ENCODE data around the gene DACH1. TPM values are rescaled to one million over a fixed set of nuclear protein-coding genes. Genes with fewer than 3 reads are reported as not detected.

Gene DACH1
- total RNA-seq, 1 donor from 2014 or later: 1.2 TPM

DNA sequence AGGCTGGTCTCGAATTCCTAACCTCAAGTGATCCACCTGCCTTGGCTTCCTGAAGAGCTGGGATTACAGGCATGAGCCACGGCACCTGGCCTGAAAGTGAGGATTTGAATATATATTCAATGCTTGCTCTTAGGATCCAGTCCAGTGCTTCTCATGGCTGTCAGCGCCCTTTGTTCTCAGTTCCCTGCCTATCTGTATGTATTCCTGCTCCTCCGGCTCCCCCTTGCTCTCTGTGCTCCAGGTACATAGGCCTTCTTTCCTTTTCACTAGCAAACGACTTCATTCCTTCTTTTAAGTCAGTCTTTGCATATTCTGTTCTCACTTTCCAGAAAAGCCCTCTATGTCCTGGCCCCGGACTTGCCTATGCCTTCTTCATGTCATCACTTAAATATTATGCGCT is 232.8 kb downstream of the DACH1 start:
- H3K27me3 ChIP-seq (ENCODE audit: control insufficient read depth, insufficient read depth, low read length): no peaks in the 10 kb centered on the region
- no peak for TF ChIP-seq CTCF (IDR thresholded peaks at IDR 0.05; ENCODE audit: insufficient read depth, low read length, poor library complexity, severe bottlenecking)
- no peaks in the 10 kb centered on the region for H3K36me3 ChIP-seq (ENCODE audit: control insufficient read depth, insufficient read depth, low read length)
- no peak overlapping the region for H3K4me3 ChIP-seq (ENCODE audit: low read depth, low read length)
- no peak for DNase-seq (ENCODE audit: low read depth)

DNA sequence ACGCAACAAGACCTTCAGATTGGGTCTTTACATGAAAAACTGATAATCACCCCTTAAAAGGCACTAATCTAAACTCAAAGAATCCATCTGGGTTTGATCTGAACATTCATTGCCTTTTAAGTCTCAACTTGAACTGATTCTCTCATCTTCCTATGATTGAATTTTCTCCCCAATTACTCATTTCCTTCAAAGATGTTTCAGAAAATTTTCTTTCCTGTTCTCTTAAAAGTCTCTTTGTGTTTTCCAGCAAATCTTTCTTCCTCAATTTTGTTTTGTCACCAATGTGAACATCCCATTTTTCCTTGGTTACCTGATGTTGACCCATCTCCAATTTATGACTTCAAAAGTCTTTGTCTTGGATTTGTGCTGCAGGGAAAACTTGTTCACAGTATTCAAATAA is 234.3 kb downstream of the DACH1 start:
- H3K36me3 ChIP-seq (ENCODE audit: control insufficient read depth, insufficient read depth, low read length): no peaks in the 10 kb centered on the region
- no peaks in the 10 kb centered on the region for H3K27me3 ChIP-seq (ENCODE audit: control insufficient read depth, insufficient read depth, low read length)
- DNase-seq (ENCODE audit: low read depth): no peak
- no peak overlapping the region for H3K4me3 ChIP-seq (ENCODE audit: low read depth, low read length)
- TF ChIP-seq CTCF (IDR thresholded peaks at IDR 0.05; ENCODE audit: insufficient read depth, low read length, poor library complexity, severe bottlenecking): no peak

DNA sequence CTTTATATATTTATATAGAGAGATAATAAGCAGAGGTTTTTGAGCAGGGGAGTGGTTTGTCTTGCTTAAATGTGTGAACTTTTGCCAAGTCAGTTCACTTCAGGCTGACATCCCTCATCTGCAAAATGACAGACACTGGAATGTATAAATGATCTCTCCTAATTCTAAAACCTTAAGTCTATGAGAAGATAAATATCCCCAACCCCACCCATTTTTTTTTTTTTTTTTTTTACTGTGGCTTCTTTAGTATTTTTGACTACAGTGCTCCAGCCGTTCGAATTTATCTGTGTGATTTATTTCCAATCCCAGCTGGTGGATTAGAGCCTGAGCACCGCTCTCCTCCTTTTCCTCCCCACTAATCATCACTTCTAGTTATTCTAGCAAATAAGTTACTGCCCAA is 234.8 kb downstream of the DACH1 start:
- no peaks in the 10 kb centered on the region for H3K36me3 ChIP-seq (ENCODE audit: control insufficient read depth, insufficient read depth, low read length)
- H3K4me3 ChIP-seq (ENCODE audit: low read depth, low read length): no peak overlapping the region
- no peaks in the 10 kb centered on the region for H3K27me3 ChIP-seq (ENCODE audit: control insufficient read depth, insufficient read depth, low read length)
- no peak for TF ChIP-seq CTCF (IDR thresholded peaks at IDR 0.05; ENCODE audit: insufficient read depth, low read length, poor library complexity, severe bottlenecking)
- DNase-seq (ENCODE audit: low read depth): no peak

GRCh38 chr13:71629167-71629566 is 237.8 kb downstream of the DACH1 start:
- Histone ChIP-seq H3K36me3 (ENCODE audit: control insufficient read depth, insufficient read depth, low read length) (no peaks in the 10 kb centered on the region), H3K4me3 (ENCODE audit: low read depth, low read length) (no peak overlapping the region), H3K27me3 (ENCODE audit: control insufficient read depth, insufficient read depth, low read length) (no peaks in the 10 kb centered on the region)
- DNase-seq (ENCODE audit: low read depth): no peak
- TF ChIP-seq CTCF (IDR thresholded peaks at IDR 0.05; ENCODE audit: insufficient read depth, low read length, poor library complexity, severe bottlenecking): no peak

DNA sequence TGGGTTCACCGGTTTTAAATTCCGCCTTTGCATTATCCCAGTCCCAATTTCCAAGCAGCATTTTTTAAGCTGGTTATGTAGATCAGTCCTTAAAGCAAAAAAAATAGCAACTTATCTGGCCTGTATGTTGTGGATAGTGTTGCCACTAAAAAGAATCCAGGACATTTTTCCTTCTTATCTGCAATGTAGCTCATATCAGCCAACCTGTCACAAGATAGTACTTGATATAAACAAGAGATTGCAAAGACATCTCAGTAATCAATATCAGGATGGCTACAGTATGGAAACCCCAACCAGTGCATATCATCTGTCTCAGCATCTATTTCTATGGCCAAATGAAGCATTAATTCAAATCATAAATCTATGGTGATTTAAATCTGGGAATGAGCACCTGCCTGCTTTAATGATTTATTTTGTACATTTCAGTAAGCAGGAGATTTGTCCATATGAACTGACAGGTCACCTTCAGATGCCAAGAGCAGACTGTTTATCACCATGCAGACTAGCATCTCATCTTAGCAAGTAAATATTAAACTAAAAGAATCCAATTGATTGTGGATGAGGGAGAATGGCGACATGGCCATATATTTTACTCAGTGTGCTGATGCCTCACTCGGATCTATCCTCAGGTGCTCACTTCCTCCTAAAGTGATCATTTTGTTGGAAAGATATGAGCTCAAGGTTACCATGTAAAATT is 240.4 kb downstream of the DACH1 start:
- Histone ChIP-seq H3K4me3 (ENCODE audit: low read depth, low read length) (no peak overlapping the region), H3K27me3 (ENCODE audit: control insufficient read depth, insufficient read depth, low read length) (no peaks in the 10 kb centered on the region), H3K36me3 (ENCODE audit: control insufficient read depth, insufficient read depth, low read length) (no peaks in the 10 kb centered on the region)
- no peak for DNase-seq (ENCODE audit: low read depth)
- no peak for TF ChIP-seq CTCF (IDR thresholded peaks at IDR 0.05; ENCODE audit: insufficient read depth, low read length, poor library complexity, severe bottlenecking)

- no peaks in the 10 kb centered on the region for H3K27me3 ChIP-seq (ENCODE audit: control insufficient read depth, insufficient read depth, low read length)
- no peak for DNase-seq (ENCODE audit: low read depth)
- H3K4me3 ChIP-seq (ENCODE audit: low read depth, low read length): no peak overlapping the region
- H3K36me3 ChIP-seq (ENCODE audit: control insufficient read depth, insufficient read depth, low read length): no peaks in the 10 kb centered on the region
- no peak for TF ChIP-seq CTCF (IDR thresholded peaks at IDR 0.05; ENCODE audit: insufficient read depth, low read length, poor library complexity, severe bottlenecking)
Observed at GRCh38 chr13:71625694-71626093, 241.3 kb downstream of the DACH1 start.

Data from kidney epithelial cell (primary cell).